Adrenal gland (tissue), 12 donors: ENCODE results near the gene MCTP1. TPM values are rescaled to one million over a fixed set of nuclear protein-coding genes. Genes with fewer than 3 reads are reported as not detected.

Source experiments
- DNase-seq, 7 donors: peaks; one replicate each; pipeline ENCODE4 v3.0.0-alpha.2; 2019 to 2020
- H3K27ac ChIP-seq, 5 donors: fragments of 200-600 bp; sonication (generic) in 4 of 5; 1 replicate in 3 of 5; 2 replicates in 2 of 5; pipeline versions ENCODE4 v1.5.1 to v1.8.0; 2016 to 2020; ENCODE audit warnings: mild to moderate bottlenecking in 1 of 5
- H3K27me3 ChIP-seq: fragments of 200-600 bp; 2 replicates; pipeline ENCODE4 v1.8.0; 2021
- H3K36me3 ChIP-seq, 2 donors: fragments of 200-600 bp; replicated peaks in 1 of 2; 1 replicate in 1 of 2; 2 replicates in 1 of 2; pipeline versions ENCODE4 v1.5.1 to v1.8.0; 2018 to 2022
- H3K4me1 ChIP-seq, 2 donors: fragments of 200-600 bp; replicated peaks in 1 of 2; 1 replicate in 1 of 2; 2 replicates in 1 of 2; pipeline versions ENCODE4 v1.5.1 to v1.8.0; 2018 to 2021
- H3K4me3 ChIP-seq, 4 donors: fragments of 200-600 bp; sonication (generic) in 3 of 4; one replicate each; pipeline ENCODE4 v1.5.1; 2016 to 2018
- H3K9me3 ChIP-seq, 3 donors: fragments of 200-600 bp; sonication (generic) in 1 of 3; replicated peaks in 1 of 3; 1 replicate in 2 of 3; 2 replicates in 1 of 3; pipeline versions ENCODE4 v1.5.1 to v1.8.0; 2016 to 2021
- POLR2A ChIP-seq, 2 donors: fragments of 450-650 bp; IDR thresholded peaks; one replicate each; pipeline ENCODE4 v1.6.1; 2017; ENCODE audit warnings: antibody characterized with exemption in 2 of 2, mild to moderate bottlenecking in 2 of 2, moderate library complexity in 1 of 2
- WGBS, 4 donors: extraction: QIAGEN DNeasy Blood & Tissue Kit in 2 of 4; methylation state at CpG; one replicate each; pipeline versions ENCODE4 v1.1.5 to v1.1.7; 2013 to 2017; 5-methylcytosine and 5-hydroxymethylcytosine counted together
- intact Hi-C, 2 donors: fragments of 100-400 bp; cut with DNase I; formaldehyde crosslinking; loops; one replicate each; pipeline versions ENCODE4 v1.14.1 to v1.15.0; 2022 to 2023
- polyA plus RNA-seq, 3 donors: library from polyadenylated mRNA; stranded (reverse); fragments of 200-250 nt in 2 of 3; fragments of 350-450 nt in 1 of 3; fragmentation: Illumina TruSeq in 1 of 3; extraction: RNeasy Lipid Tissue Mini Kit (QIAGEN cat#74804) in 1 of 3; gene quantifications; one replicate each; pipeline ENCODE4 v1.2.3, GENCODE V29; 2013 to 2014
- total RNA-seq, 9 donors: library from RNA; depleted of rRNA in 4 of 9; stranded (reverse); fragments of >200 nt in 4 of 9; fragments of 120-200 nt in 1 of 9; fragmentation: NEBNext Ultra II Directional in 1 of 9; extraction: Animal tissue kit (Norgen Biotek cat#: 25700) in 1 of 9; gene quantifications; one replicate each; pipeline versions ENCODE4 v1.1.0 to v1.2.4, GENCODE V29; 2013 to 2023
- TF ChIP-seq, protein P1 (sequence below), 6 experiments: fragments of 450-650 bp in 4 of 6; fragments of 200-600 bp in 2 of 6; sonication (generic) in 1 of 6; IDR thresholded peaks; 1 replicate in 5 of 6; 2 replicates in 1 of 6; pipeline versions ENCODE4 v1.5.1 to v1.8.0; 2016 to 2021; ENCODE audit warnings: antibody characterized with exemption in 6 of 6, mild to moderate bottlenecking in 2 of 6, moderate library complexity in 1 of 6
- donor health status: healthy with polysubstance abuse.
- donor health status: Bipolar disorder and iron deficiency.
- donor health status: DM: yes; HTN: yes; CAD: no.
- donor health status: DM: no; HTN: no; CAD: no.
- donor health status: DM: no; HTN: no; CAD: no.
- donor health status: DM: yes; HTN: yes; CAD: no.

The MCTP1 gene
- total and polyA plus RNA-seq, 12 donors = 1.2 to 20.1 (median 5.1) TPM

DNA sequence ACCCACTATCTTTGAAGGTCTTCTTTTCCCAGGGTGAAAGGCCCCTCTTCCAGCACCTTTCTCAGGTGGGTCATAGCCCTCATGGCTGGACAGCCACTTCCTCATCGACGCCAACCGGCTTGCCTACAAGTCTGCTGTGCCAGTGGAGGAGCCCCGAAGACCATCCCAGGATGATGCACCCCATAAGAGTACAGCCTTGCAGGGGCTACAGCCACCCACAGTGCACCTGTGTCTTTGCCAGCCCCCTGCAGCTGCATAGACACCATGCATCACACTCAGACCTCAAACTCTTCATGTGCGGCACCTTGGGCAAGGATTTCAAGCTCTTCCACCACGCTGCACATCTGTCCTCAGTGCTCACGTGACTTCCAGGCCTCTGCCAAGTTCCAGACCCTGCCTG lies 493.1 kb downstream of the MCTP1 start:
- 77 to 82% (median 79%) methylated on average over 6 to 7 of the region's 7 CpGs for WGBS, 4 donors
- no peak for TF ChIP-seq POLR2A (IDR thresholded peaks at IDR 0.05)
- TF ChIP-seq, protein P1, sequence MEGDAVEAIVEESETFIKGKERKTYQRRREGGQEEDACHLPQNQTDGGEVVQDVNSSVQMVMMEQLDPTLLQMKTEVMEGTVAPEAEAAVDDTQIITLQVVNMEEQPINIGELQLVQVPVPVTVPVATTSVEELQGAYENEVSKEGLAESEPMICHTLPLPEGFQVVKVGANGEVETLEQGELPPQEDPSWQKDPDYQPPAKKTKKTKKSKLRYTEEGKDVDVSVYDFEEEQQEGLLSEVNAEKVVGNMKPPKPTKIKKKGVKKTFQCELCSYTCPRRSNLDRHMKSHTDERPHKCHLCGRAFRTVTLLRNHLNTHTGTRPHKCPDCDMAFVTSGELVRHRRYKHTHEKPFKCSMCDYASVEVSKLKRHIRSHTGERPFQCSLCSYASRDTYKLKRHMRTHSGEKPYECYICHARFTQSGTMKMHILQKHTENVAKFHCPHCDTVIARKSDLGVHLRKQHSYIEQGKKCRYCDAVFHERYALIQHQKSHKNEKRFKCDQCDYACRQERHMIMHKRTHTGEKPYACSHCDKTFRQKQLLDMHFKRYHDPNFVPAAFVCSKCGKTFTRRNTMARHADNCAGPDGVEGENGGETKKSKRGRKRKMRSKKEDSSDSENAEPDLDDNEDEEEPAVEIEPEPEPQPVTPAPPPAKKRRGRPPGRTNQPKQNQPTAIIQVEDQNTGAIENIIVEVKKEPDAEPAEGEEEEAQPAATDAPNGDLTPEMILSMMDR (IDR thresholded peaks at IDR 0.05) = no peak
- no peaks in the 10 kb centered on the region for H3K9me3 ChIP-seq
- no peak overlapping the region for H3K4me3 ChIP-seq
- no peak for DNase-seq
- no peaks in the 10 kb centered on the region for H3K4me1 ChIP-seq
- no peaks in the 10 kb centered on the region for H3K27me3 ChIP-seq
- H3K27ac ChIP-seq = no peak overlapping the region
- intact Hi-C loops = no loop called here
- no peaks in the 10 kb centered on the region for H3K36me3 ChIP-seq

DNA sequence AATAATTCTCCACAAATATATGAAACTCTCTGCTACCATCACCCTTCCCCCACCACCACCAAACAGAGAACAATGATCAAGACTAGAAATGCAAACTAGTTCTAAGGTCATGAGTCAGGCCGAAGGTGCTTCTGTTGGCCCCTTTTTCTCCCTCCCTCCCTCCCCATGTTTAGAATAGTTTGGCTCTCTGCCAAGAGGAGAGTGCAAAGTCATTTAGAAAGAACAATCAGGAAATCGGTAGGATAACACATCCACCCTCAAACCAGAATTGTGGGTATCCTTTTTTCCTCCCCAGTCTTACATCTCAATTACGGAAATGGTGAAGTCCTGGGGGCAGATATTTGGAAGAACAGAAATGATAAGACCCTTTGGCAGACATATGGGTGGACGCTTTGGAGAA lies 496.4 kb downstream of the MCTP1 start:
- intact Hi-C loops = no loop called here
- Histone ChIP-seq H3K4me3 (no peak overlapping the region), H3K27ac (no peak overlapping the region), H3K4me1 (no peaks in the 10 kb centered on the region), H3K27me3 (no peaks in the 10 kb centered on the region), H3K9me3 (no peaks in the 10 kb centered on the region), H3K36me3 (no peaks in the 10 kb centered on the region)
- WGBS, 4 donors = 73 to 77% (median 76%) methylated on average over 4 of the region's 4 CpGs
- TF ChIP-seq, protein P1 (IDR thresholded peaks at IDR 0.05) = no peak
- TF ChIP-seq POLR2A (IDR thresholded peaks at IDR 0.05) = no peak
- no peak for DNase-seq

DNA sequence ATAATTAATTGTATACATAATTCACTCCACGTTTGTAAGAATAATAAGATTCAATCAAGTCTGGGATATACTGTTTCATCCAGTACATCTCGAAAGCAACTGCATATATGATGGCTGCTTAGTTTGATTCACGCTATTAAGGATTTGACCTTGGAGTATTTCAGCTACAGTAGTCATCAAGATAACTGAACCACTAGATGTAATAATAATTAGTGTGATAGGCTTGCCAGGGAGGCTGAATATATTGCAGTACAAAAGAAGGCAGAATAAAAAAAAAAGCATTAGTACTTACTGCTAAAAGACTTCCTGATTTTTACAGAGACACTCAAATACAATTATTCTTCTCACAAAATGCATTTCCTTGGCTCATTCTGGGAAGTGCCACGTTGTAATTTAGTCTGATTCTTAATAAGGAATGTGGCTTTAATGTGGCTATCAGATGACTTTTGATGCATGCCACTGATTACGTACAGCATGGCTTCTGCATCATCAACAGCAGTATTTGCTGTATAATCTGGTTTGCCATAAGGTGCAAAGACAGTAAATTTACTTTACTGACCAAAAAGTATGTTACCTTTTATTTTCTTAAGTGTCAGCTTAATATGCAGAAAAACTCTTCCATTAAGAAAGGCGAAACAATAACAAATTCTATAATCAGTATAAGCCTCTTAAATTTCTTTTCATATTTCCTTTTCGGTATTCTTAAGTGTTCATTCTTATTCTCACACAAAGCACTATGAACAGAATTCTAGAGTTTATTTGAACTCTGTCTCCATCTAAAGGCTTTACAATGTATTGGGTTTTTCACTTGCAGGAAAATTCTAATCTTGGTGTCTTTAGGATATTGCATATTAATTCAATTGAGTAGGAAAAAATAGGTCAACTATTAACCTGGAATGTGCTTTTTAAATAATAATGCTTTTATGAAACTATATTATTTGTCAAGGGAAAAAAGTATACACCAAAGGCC lies 500.1 kb downstream of the MCTP1 start:
- WGBS, 4 donors = 49 to 66% (median 55%) methylated on average over 7 of the region's 7 CpGs
- TF ChIP-seq, protein P1 (IDR thresholded peaks at IDR 0.05) = no peak
- TF ChIP-seq POLR2A (IDR thresholded peaks at IDR 0.05) = no peak

DNA sequence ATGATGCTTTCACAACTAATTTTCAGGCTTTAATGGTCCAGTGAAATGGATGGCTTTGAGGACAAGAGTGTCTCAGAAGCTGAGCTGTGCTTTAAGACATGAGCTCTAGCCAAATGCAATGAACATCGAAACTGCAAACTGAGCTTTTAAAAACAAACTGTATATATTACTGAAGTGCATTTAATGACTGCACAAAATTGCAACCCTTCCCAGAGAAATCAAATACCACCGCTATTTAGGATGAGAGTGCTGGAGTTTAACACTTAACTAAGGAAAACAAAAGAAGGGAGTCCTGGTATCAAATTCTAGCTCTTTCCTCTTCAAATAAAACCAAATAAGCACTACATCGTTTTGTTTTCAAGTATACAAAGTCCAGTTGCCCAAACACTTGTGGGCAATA lies 502.5 kb downstream of the MCTP1 start:
- DNase-seq = no peak
- no peak for TF ChIP-seq POLR2A (IDR thresholded peaks at IDR 0.05)
- TF ChIP-seq, protein P1 (IDR thresholded peaks at IDR 0.05) = no peak
- Histone ChIP-seq H3K4me3 (no peak overlapping the region), H3K36me3 (no peaks in the 10 kb centered on the region), H3K9me3 (no peaks in the 10 kb centered on the region), H3K27ac (no peak overlapping the region), H3K4me1 (no peaks in the 10 kb centered on the region), H3K27me3 (peaks cover 8% of the 10 kb centered on the region)
- WGBS, 4 donors = 75 to 81% (median 77%) methylated on average over 3 of the region's 3 CpGs
- intact Hi-C loops = no loop called here

More for the DNA sequence above, 500.1 kb downstream of the MCTP1 start:
- DNase-seq = no peak
- Histone ChIP-seq H3K36me3 (no peaks in the 10 kb centered on the region), H3K27ac (no peak overlapping the region), H3K27me3 (peaks cover under 1% of the 10 kb centered on the region), H3K4me3 (no peak overlapping the region), H3K4me1 (no peaks in the 10 kb centered on the region), H3K9me3 (no peaks in the 10 kb centered on the region)
- intact Hi-C loops = no loop called here
